AG09309 (cell line): ENCODE results near the gene OPA3.

Source experiments
- DNase-seq: peaks from one replicate; pipeline ENCODE4 v3.0.0-alpha.2; 2010; ENCODE audit warnings: low read depth
- H3K4me3 ChIP-seq: 2 replicates; pipeline ENCODE4 v1.5.1; 2011; ENCODE audit warnings: mild to moderate bottlenecking, low read depth, low read length, moderate library complexity; ENCODE audit not compliant: control insufficient read depth
- TF ChIP-seq, protein P1 (sequence below): IDR thresholded peaks from 2 replicates; pipeline ENCODE4 v1.5.1; 2011; ENCODE audit warnings: mild to moderate bottlenecking, low read depth, low read length, inconsistent platforms; ENCODE audit not compliant: insufficient read depth, control insufficient read depth; ENCODE audit errors: missing control alignments

The OPA3 gene

DNA sequence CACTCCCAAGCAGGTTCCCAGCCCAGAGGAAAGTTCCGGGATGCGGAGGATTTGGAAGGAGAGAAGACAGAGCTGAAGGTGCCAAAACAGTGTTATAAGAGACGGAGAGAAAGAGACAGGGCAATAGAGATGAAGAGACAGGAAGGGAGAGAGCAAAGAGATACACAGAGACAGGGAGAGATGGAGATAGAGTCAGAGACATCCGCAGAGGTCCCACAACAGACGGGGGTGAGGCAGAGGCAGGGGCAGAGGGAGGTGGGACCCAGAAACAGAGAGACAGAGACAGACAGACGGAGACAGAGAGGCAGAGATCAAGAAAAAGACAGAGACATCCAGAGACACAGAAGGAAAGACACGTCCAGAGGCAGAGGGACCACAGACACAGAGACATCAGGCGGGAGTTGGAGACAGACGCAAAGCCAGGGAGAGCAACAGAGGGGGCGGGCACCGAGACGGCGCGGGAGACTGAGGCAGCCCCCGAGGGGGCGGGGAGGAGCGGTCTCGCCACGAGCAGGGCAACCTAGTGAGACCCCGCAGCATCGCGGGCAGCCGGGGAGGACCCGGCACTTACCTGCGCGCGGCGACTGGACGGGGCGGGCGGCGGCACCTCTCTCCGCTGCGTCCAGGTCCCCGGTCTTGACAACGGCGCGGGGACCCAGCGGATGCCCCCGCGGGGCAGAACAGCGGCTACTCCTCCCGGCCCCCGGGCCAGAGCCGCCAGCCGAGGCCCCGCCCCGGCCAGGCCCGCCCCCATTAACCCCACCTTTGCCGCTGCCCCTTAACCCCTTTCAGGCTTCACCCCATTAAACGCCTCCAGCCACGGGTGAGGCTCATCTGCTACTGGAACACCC lies 17.1 kb upstream of the OPA3 start, which contains the start of gene GPR4:
GPR4 (minus strand) TSS at position 689 of the 851 bp plus-strand sequence. CDS start 10,346 bp downstream, outside the sequence.
- DNase-seq: no peak
- H3K4me3 ChIP-seq: no peak within 1 kb of the TSS
- TF ChIP-seq, protein P1, sequence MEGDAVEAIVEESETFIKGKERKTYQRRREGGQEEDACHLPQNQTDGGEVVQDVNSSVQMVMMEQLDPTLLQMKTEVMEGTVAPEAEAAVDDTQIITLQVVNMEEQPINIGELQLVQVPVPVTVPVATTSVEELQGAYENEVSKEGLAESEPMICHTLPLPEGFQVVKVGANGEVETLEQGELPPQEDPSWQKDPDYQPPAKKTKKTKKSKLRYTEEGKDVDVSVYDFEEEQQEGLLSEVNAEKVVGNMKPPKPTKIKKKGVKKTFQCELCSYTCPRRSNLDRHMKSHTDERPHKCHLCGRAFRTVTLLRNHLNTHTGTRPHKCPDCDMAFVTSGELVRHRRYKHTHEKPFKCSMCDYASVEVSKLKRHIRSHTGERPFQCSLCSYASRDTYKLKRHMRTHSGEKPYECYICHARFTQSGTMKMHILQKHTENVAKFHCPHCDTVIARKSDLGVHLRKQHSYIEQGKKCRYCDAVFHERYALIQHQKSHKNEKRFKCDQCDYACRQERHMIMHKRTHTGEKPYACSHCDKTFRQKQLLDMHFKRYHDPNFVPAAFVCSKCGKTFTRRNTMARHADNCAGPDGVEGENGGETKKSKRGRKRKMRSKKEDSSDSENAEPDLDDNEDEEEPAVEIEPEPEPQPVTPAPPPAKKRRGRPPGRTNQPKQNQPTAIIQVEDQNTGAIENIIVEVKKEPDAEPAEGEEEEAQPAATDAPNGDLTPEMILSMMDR: no peak

DNA sequence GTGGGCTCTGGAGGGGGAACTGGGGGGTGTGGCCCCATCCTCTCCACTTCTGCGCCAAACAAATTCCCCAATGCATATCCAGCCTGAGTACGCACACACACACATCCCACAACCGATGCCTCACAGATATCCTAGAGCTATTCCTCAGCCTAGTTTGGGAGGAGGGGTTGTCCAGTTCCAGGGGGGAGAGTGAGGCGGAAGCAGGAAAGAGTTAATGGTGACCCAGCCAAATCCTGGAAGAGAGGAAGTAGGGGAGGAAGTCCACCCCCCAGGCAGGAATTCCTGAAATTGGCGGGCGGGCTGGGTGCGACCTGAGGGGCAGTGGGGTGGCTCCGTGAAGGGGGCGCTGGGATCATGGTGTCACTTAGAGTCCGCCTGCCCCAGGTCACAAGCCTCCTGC lies 16.5 kb upstream of the OPA3 start:
- TF ChIP-seq, protein P1: no peak
- no peak for DNase-seq
- no peak overlapping the region for H3K4me3 ChIP-seq

DNA sequence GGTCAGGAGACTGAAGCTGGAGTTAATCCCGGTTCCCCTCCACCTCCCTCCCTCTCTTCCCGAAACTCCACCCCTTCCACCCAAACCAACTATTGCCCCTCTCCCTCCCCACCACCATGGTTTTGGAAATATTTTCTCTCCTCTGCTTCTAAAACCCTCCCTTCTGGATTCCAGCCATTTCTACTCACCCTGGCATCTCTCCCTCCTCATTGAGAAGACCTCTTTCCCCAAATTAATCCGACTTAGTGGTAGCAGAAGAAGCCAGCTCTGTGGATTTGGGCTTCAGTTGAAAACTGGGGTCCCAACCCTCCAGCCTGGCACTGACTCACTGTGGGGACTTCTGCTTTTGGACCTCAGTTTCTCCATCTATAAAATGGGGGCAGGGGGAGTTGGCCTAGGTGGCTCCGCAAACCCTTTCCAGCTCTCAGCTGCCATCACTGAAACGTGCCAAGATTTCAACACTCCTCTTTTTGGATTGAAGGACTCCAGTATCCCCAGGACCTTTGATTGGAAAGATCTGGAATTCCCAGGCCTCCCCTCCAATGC lies 15.8 kb upstream of the OPA3 start:
- DNase-seq: no peak
- H3K4me3 ChIP-seq: no peak overlapping the region
- TF ChIP-seq, protein P1: no peak

DNA sequence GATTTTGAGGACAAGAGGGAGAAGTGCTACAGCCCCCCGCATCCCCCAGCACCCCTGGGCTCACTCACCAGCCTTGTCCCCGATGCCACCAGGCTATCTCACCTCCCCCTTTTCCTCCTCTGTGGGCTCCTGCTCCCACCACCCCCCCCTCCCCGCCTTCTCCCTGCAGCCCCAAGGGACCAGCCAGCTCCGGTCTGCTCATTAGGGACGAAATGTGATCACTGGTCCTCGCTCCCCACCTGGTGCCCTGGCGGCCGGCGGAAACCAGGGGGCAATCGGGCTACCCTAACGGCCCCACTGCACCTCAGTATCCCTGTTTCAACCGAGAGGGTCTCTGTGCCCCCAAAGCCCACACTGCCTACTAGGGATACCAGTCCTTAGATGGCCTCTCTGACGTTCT lies 14.7 kb upstream of the OPA3 start:
- no peak for DNase-seq
- no peak overlapping the region for H3K4me3 ChIP-seq
- TF ChIP-seq, protein P1: no peak

DNA sequence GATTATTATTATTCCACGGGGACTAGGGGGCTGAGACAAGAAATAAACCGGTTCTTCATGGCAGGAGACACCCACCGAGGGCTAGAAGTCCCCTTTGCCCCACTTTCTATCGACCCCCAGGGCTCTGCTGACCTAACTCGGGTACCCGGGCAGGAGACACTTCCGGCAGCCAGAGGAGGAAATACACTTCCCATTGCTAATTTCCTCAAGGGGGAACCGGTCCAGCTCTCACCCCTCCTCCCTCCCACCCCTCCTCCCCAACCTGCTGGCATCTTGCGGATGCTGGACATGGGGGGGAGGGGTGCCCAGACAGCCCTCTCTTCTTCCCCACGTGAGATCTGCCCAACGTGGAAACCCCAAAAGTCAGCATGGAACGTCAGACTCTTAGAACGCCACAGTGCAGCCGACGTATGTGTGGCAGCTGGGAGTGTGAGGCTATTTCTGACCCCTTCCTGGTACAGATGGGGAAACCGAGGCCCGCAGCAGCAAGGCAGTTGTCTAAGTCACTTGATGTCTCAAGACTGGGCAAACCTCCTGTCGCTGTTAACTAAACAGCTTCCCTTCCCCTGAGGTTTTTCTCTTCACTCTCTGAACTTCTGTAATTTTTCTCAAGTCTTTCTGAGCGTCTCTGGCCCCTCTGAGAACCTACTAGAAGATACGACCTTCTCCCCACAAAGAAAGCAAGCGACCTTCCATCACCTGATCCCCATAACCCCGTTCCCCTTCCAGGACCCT lies 13.8 kb upstream of the OPA3 start:
- no peak for DNase-seq
- H3K4me3 ChIP-seq: peak overlapping the region; percentile 1
- TF ChIP-seq, protein P1: no peak

DNA sequence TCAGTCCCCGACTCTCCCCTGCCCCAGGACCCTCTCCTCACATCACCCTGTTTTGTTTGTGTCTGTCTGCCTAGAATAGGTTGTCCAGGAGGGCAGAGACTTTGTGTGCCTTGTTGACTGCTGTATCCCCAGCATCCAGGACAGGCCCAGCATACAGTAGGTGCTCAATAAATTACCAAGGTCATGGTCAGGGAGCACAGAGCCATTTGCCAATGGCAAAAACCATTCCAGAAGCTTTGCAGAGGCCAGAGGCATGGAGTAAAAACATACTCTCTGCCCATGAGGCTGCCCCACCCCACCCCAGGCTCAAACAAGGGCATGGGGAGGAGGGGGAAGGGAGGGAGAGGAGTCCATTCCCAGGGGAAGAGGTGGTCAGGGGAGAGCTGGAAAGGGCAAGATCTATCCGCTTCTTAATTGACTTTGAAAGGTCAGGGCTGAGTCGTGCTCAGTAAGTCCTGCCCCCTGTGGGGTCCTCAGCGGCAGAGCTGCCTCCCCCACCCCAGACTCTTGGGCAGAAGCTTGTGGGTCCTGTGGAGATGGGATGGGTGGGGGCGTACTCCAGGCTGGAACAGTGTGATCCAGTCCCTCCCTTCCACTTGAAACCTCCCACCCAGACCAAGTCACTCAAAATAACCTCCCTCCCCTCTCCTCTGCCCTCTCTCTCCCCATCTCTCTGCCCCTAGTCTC lies 13.0 kb upstream of the OPA3 start:
- H3K4me3 ChIP-seq: no peak overlapping the region

More for the DNA sequence above, 13.0 kb upstream of the OPA3 start:
- TF ChIP-seq, protein P1: no peak
- no peak for DNase-seq
